Stimulated activated naive CD8-positive, alpha-beta T cell treated with anti-CD3 and anti-CD28 coated beads, Interleukin-15, Interleukin-2, amounts not matched to agents 100 ng/mL and 50 ng/mL, for 24 hours (primary cell): ENCODE results near the gene ANXA11.

Source experiments
- H3K27ac Mint-ChIP-seq: one replicate; pipeline ENCODE4 v1.8.0; 2021; ENCODE audit warnings: mild to moderate bottlenecking, mixed read lengths
- H3K27me3 Mint-ChIP-seq: one replicate; pipeline ENCODE4 v1.8.0; 2021; ENCODE audit warnings: mixed read lengths
- H3K36me3 Mint-ChIP-seq: one replicate; pipeline ENCODE4 v1.8.0; 2021; ENCODE audit warnings: low read depth, mixed read lengths
- H3K4me1 Mint-ChIP-seq: one replicate; pipeline ENCODE4 v1.8.0; 2021; ENCODE audit warnings: low read depth, mixed read lengths
- H3K4me3 Mint-ChIP-seq: one replicate; pipeline ENCODE4 v1.8.0; 2021; ENCODE audit warnings: mild to moderate bottlenecking, mixed read lengths
- H3K9me3 Mint-ChIP-seq: one replicate; pipeline ENCODE4 v1.8.0; 2021; ENCODE audit warnings: mixed read lengths

ANXA11 gene

GRCh38 chr10:80168162-80168511, 37.2 kb downstream of the ANXA11 start:
- Mint-ChIP-seq H3K27me3 (no peaks in the 10 kb centered on the region), H3K4me1 (peaks cover 14% of the 10 kb centered on the region), H3K4me3 (no peak overlapping the region), H3K9me3 (no peaks in the 10 kb centered on the region), H3K27ac (no peak overlapping the region), H3K36me3 (peaks cover 36% of the 10 kb centered on the region)

GRCh38 chr10:80167471-80168161, 37.7 kb downstream of the ANXA11 start:
- Mint-ChIP-seq H3K9me3 (no peaks in the 10 kb centered on the region), H3K27ac (peak overlapping the region; percentile 68), H3K36me3 (peaks cover 41% of the 10 kb centered on the region), H3K4me1 (peaks cover 14% of the 10 kb centered on the region), H3K4me3 (no peak overlapping the region), H3K27me3 (no peaks in the 10 kb centered on the region)

- Mint-ChIP-seq H3K4me1 (peaks cover 14% of the 10 kb centered on the region), H3K36me3 (peaks cover 48% of the 10 kb centered on the region), H3K9me3 (no peaks in the 10 kb centered on the region), H3K27ac (peak overlapping the region; percentile 83), H3K27me3 (no peaks in the 10 kb centered on the region), H3K4me3 (no peak overlapping the region)
Measured at GRCh38 chr10:80166581-80167470, 38.5 kb downstream of the ANXA11 start.

GRCh38 chr10:80165173-80165572, 40.2 kb downstream of the ANXA11 start:
- Mint-ChIP-seq H3K36me3 (peaks cover 63% of the 10 kb centered on the region), H3K27me3 (no peaks in the 10 kb centered on the region), H3K4me1 (peaks cover 14% of the 10 kb centered on the region), H3K27ac (no peak overlapping the region), H3K9me3 (no peaks in the 10 kb centered on the region), H3K4me3 (no peak overlapping the region)

- peaks cover 14% of the 10 kb centered on the region for H3K4me1 Mint-ChIP-seq
- H3K36me3 Mint-ChIP-seq = peaks cover 68% of the 10 kb centered on the region
- H3K9me3 Mint-ChIP-seq = no peaks in the 10 kb centered on the region
- H3K27ac Mint-ChIP-seq = no peak overlapping the region
- H3K4me3 Mint-ChIP-seq = no peak overlapping the region
- H3K27me3 Mint-ChIP-seq = no peaks in the 10 kb centered on the region
Measured at GRCh38 chr10:80164596-80164995, 40.7 kb downstream of the ANXA11 start.

- Mint-ChIP-seq H3K4me3 (no peak overlapping the region), H3K9me3 (no peaks in the 10 kb centered on the region), H3K4me1 (peaks cover 14% of the 10 kb centered on the region), H3K36me3 (peaks cover 72% of the 10 kb centered on the region), H3K27me3 (no peaks in the 10 kb centered on the region), H3K27ac (peak overlapping the region; percentile 69)
Measured at GRCh38 chr10:80163741-80164341, 41.5 kb downstream of the ANXA11 start.

- H3K4me3 Mint-ChIP-seq = no peak overlapping the region
- no peaks in the 10 kb centered on the region for H3K27me3 Mint-ChIP-seq
- H3K36me3 Mint-ChIP-seq = peaks cover 88% of the 10 kb centered on the region
- peak overlapping the region; percentile 56 for H3K27ac Mint-ChIP-seq
- peaks cover 13% of the 10 kb centered on the region for H3K4me1 Mint-ChIP-seq
- no peaks in the 10 kb centered on the region for H3K9me3 Mint-ChIP-seq
Measured at GRCh38 chr10:80161321-80162083, 43.8 kb downstream of the ANXA11 start.

GRCh38 chr10:80160361-80161320, 44.7 kb downstream of the ANXA11 start:
- H3K4me3 Mint-ChIP-seq = no peak overlapping the region
- peaks cover 88% of the 10 kb centered on the region for H3K36me3 Mint-ChIP-seq
- no peaks in the 10 kb centered on the region for H3K27me3 Mint-ChIP-seq
- peak overlapping the region; percentile 61 for H3K27ac Mint-ChIP-seq
- peaks cover 13% of the 10 kb centered on the region for H3K4me1 Mint-ChIP-seq
- H3K9me3 Mint-ChIP-seq = no peaks in the 10 kb centered on the region

- Mint-ChIP-seq H3K27me3 (no peaks in the 10 kb centered on the region), H3K9me3 (no peaks in the 10 kb centered on the region), H3K27ac (peak overlapping the region; percentile 38), H3K36me3 (peaks cover 96% of the 10 kb centered on the region), H3K4me1 (peaks cover 21% of the 10 kb centered on the region), H3K4me3 (no peak overlapping the region)
Measured at GRCh38 chr10:80159166-80159873, 46.0 kb downstream of the ANXA11 start.

- no peaks in the 10 kb centered on the region for H3K27me3 Mint-ChIP-seq
- peaks cover 21% of the 10 kb centered on the region for H3K4me1 Mint-ChIP-seq
- peaks cover 94% of the 10 kb centered on the region for H3K36me3 Mint-ChIP-seq
- H3K9me3 Mint-ChIP-seq = no peaks in the 10 kb centered on the region
- H3K4me3 Mint-ChIP-seq = no peak overlapping the region
- peak overlapping the region; percentile 37 for H3K27ac Mint-ChIP-seq
Measured at GRCh38 chr10:80158598-80159127, 46.7 kb downstream of the ANXA11 start.

- Mint-ChIP-seq H3K9me3 (no peaks in the 10 kb centered on the region), H3K4me3 (no peak overlapping the region), H3K27me3 (no peaks in the 10 kb centered on the region), H3K4me1 (peaks cover 24% of the 10 kb centered on the region), H3K36me3 (peaks cover 94% of the 10 kb centered on the region), H3K27ac (peak overlapping the region; percentile 37)
Measured at GRCh38 chr10:80158126-80158525, 47.2 kb downstream of the ANXA11 start.

- no peak overlapping the region for H3K4me3 Mint-ChIP-seq
- H3K36me3 Mint-ChIP-seq = peaks cover 93% of the 10 kb centered on the region
- no peaks in the 10 kb centered on the region for H3K27me3 Mint-ChIP-seq
- H3K9me3 Mint-ChIP-seq = no peaks in the 10 kb centered on the region
- no peak overlapping the region for H3K27ac Mint-ChIP-seq
- H3K4me1 Mint-ChIP-seq = peaks cover 24% of the 10 kb centered on the region
Measured at GRCh38 chr10:80157561-80157960, 47.8 kb downstream of the ANXA11 start.

GRCh38 chr10:80156216-80156615, 49.1 kb downstream of the ANXA11 start:
- H3K36me3 Mint-ChIP-seq = peaks cover 93% of the 10 kb centered on the region
- H3K27ac Mint-ChIP-seq = peak overlapping the region; percentile 63
- peaks cover 24% of the 10 kb centered on the region for H3K4me1 Mint-ChIP-seq
- H3K4me3 Mint-ChIP-seq = no peak overlapping the region
- H3K9me3 Mint-ChIP-seq = no peaks in the 10 kb centered on the region
- no peaks in the 10 kb centered on the region for H3K27me3 Mint-ChIP-seq
